Gastrocnemius medialis (tissue), 4 donors: ENCODE measurements around the gene VRK3. TPM values are rescaled to one million over a fixed set of nuclear protein-coding genes. Genes with fewer than 3 reads are reported as not detected.
"Not testable (repeated sequence)": the region's sequence is repeated elsewhere in the genome, so short reads cannot be mapped to it uniquely, and the experiment has no call there.

Experiments
- ATAC-seq, 2 donors: fragments of 150-250 bp; one replicate each; pipeline ENCODE4 v1.9.1; 2016
- DNase-seq, 2 donors: peaks; one replicate each; pipeline ENCODE4 v3.0.0-alpha.2; 2019
- H3K27ac ChIP-seq, 4 donors: fragments of 200-600 bp; sonication (generic); 1 replicate in 1 of 4; 2 replicates in 3 of 4; pipeline ENCODE4 v1.5.1; 2016 to 2018; ENCODE audit warnings: mild to moderate bottlenecking in 2 of 4, moderate library complexity in 1 of 4
- H3K27me3 ChIP-seq, 3 donors: fragments of 200-600 bp; sonication (generic) in 2 of 3; 1 replicate in 1 of 3; 2 replicates in 2 of 3; pipeline versions ENCODE4 v1.5.1 to v1.6.0; 2016 to 2019; ENCODE audit warnings: mild to moderate bottlenecking in 1 of 3, moderate library complexity in 1 of 3
- H3K36me3 ChIP-seq, 2 donors: fragments of 200-600 bp; sonication (generic) in 1 of 2; one replicate each; pipeline ENCODE4 v1.5.1; 2017 to 2018
- H3K4me1 ChIP-seq, 2 donors: fragments of 200-600 bp; sonication (generic) in 1 of 2; one replicate each; pipeline ENCODE4 v1.5.1; 2016 to 2017; ENCODE audit warnings: mild to moderate bottlenecking in 2 of 2
- H3K4me3 ChIP-seq, 4 donors: fragments of 200-600 bp; sonication (generic) in 3 of 4; 1 replicate in 1 of 4; 2 replicates in 3 of 4; pipeline ENCODE4 v1.5.1; 2016 to 2019; ENCODE audit warnings: mild to moderate bottlenecking in 2 of 4
- H3K9me3 ChIP-seq, 3 donors: fragments of 200-600 bp; sonication (generic) in 2 of 3; 1 replicate in 1 of 3; 2 replicates in 2 of 3; pipeline ENCODE4 v1.5.1; 2016 to 2019
- CTCF ChIP-seq, 5 experiments: fragments of 450-650 bp in 3 of 5; fragments of 200-600 bp in 2 of 5; sonication (generic) in 2 of 5; IDR thresholded peaks in 4 of 5; conservative IDR thresholded peaks in 1 of 5; 1 replicate in 4 of 5; 2 replicates in 1 of 5; pipeline ENCODE4 v1.5.1; 2016 to 2019; ENCODE audit warnings: antibody characterized with exemption in 5 of 5, mild to moderate bottlenecking in 3 of 5, moderate library complexity in 3 of 5
- POLR2A ChIP-seq, 2 donors: fragments of 450-650 bp; IDR thresholded peaks; one replicate each; pipeline ENCODE4 v1.6.1; 2017; ENCODE audit warnings: antibody characterized with exemption in 2 of 2, mild to moderate bottlenecking in 2 of 2, moderate library complexity in 2 of 2
- in situ Hi-C, 4 donors: fragments of 200-750 bp; cut with MboI; loops; one replicate each; pipeline versions ENCODE4 v1.15.0 to v1.8.0; 2017; ENCODE audit warnings: low sequenced_read_pairs in 4 of 4
- intact Hi-C: fragments of 100-400 bp; cut with DNase I; formaldehyde crosslinking; loops from one replicate; pipeline ENCODE4 v1.15.1; 2023; ENCODE audit warnings: low total_unique reads
- total RNA-seq, 4 donors: library from RNA; depleted of rRNA; stranded (reverse); fragments of >200 nt; gene quantifications; one replicate each; pipeline versions ENCODE4 v1.1.0 to v1.2.3, GENCODE V29; 2016

The VRK3 gene
- total RNA-seq, 4 donors from 2014 or later, result 36.0 to 52.8 (median 39.9) TPM

DNA sequence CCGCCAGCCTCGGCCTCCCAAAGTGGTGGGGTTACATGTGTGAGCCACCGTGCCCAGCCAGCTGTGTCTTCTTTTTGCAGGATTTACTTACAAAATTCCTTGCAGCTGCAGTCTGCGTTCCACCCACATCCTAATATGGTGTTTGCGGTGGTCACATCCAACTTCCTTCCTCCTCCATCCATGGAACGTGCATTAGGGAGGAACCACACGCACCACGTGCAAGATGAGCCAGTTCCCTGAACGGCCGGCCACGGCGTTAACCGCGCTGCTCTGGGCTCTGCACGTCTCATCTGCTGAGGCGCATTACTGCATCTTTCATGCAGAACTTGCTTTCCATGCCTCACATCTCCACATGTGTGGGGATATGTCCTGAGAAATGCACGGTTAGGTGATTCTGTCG, 51.2 kb downstream of the VRK3 start:
- no peak for ATAC-seq
- no peak overlapping the region for H3K27ac ChIP-seq
- TF ChIP-seq CTCF (IDR thresholded peaks at IDR 0.05 in 4 of 5, conservative IDR thresholded peaks at IDR 0.05 in 1 of 5) (no peak), POLR2A (IDR thresholded peaks at IDR 0.05) (no peak)
- peaks cover 3 to 4% (median 3%) of the 10 kb centered on the region in 3 donors for H3K27me3 ChIP-seq
- intact Hi-C loops, result no loop called here
- in situ Hi-C loops, result no loop called here
- DNase-seq, result peak in 1 of 2 donors; percentile 27
- H3K36me3 ChIP-seq, result peaks cover 0 to 12% of the 10 kb centered on the region in 2 donors
- no peaks in the 10 kb centered on the region for H3K4me1 ChIP-seq
- no peaks in the 10 kb centered on the region for H3K9me3 ChIP-seq
- no peak overlapping the region for H3K4me3 ChIP-seq

DNA sequence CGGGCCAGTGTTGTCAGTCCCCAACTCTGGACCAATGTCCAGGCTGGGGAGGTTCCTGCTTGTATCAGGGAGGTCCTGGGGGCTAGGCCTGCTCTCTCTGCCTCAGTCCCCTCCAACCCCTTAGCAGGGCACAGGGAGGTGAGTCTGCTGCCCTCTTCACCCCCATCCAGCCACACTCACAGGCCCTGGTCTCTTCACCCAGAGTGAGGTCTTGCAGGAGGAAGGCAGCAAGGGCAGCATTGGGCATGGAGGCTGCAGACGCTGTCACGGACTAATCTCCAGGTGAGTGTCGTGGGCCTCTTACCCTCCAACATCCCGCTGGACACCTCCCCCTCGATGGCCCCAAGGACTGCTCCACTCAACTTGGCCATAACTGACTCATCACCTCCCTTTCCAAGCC, 52.3 kb downstream of the VRK3 start:
- TF ChIP-seq POLR2A (IDR thresholded peaks at IDR 0.05) (no peak), CTCF (IDR thresholded peaks at IDR 0.05 in 4 of 5, conservative IDR thresholded peaks at IDR 0.05 in 1 of 5) (no peak)
- Histone ChIP-seq H3K27ac (no peak overlapping the region), H3K36me3 (peaks cover 0 to 2% of the 10 kb centered on the region in 2 donors), H3K4me3 (no peak overlapping the region), H3K27me3 (peaks cover 9 to 15% (median 15%) of the 10 kb centered on the region in 3 donors), H3K9me3 (no peaks in the 10 kb centered on the region), H3K4me1 (no peaks in the 10 kb centered on the region)
- ATAC-seq, result no peak
- intact Hi-C loops, result no loop called here
- in situ Hi-C loops, result no loop called here
- DNase-seq, result no peak

DNA sequence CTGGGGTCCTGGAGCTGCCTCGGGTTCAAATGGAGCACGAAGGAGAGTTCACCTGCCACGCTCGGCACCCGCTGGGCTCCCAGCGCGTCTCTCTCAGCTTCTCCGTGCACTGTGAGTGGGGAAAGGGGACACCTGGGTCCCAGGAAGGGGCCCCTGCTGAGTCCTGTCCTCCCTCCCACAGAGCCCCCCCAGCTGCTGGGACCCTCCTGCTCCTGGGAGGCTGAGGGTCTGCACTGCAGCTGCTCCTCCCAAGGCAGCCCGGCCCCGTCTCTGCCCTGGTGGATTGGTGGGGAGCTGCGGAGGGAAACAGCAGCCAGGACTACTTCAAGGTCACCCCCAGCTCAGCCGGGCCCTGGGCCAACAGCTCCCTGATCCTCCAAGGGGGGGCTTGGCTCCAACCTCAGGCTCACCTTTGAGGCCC, 53.2 kb downstream of the VRK3 start:
- Histone ChIP-seq H3K9me3 (no peaks in the 10 kb centered on the region), H3K27ac (no peak overlapping the region), H3K4me3 (no peak overlapping the region), H3K27me3 (peaks cover 10 to 18% (median 15%) of the 10 kb centered on the region in 3 donors), H3K4me1 (no peaks in the 10 kb centered on the region), H3K36me3 (no peaks in the 10 kb centered on the region)
- no peak for TF ChIP-seq POLR2A (IDR thresholded peaks at IDR 0.05)
- TF ChIP-seq CTCF (IDR thresholded peaks at IDR 0.05 in 4 of 5, conservative IDR thresholded peaks at IDR 0.05 in 1 of 5), result no peak
- DNase-seq, result no peak
- in situ Hi-C loops (no loop called here), intact Hi-C loops (no loop called here)
- no peak for ATAC-seq

DNA sequence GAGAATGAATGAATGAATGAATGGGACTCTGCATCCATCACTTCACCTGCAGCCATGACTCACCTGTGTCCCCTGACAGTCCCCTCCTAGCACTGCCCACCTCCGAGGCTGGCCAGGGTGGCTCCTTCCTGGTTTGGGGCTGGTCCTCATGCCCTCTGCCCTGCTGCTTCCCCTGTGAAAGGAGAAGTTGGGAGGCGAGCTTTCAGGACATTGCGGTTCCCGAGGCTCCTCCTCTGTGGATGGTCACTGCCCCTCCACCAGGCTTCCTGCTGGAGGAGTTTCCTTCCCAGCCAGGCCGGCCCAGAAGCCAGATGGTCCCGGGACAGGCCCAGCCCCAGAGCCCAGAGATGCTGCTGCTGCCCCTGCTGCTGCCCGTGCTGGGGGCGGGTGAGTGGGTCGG, 55.8 kb downstream of the VRK3 start:
- H3K4me1 ChIP-seq, ATAC-seq, DNase-seq, H3K4me3 ChIP-seq, H3K27ac ChIP-seq, H3K9me3 ChIP-seq, intact Hi-C loops, H3K36me3 ChIP-seq, in situ Hi-C loops: not testable (repeated sequence)
- peaks cover 11 to 18% (median 15%) of the 10 kb centered on the region in 3 donors for H3K27me3 ChIP-seq

- TF ChIP-seq POLR2A (IDR thresholded peaks at IDR 0.05) (no peak), CTCF (IDR thresholded peaks at IDR 0.05 in 4 of 5, conservative IDR thresholded peaks at IDR 0.05 in 1 of 5) (no peak)
- Histone ChIP-seq H3K9me3 (no peaks in the 10 kb centered on the region), H3K4me1 (no peaks in the 10 kb centered on the region), H3K4me3 (no peak overlapping the region), H3K36me3 (no peaks in the 10 kb centered on the region), H3K27ac (no peak overlapping the region), H3K27me3 (peaks cover 11 to 18% (median 15%) of the 10 kb centered on the region in 3 donors)
- in situ Hi-C loops, result no loop called here
- intact Hi-C loops, result no loop called here
- ATAC-seq, result no peak
- no peak for DNase-seq
Observed at GRCh38 chr19:49968279-49968922, 56.8 kb downstream of the VRK3 start.

GRCh38 chr19:49960980-49961379, 64.2 kb downstream of the VRK3 start, which contains the start of gene SIGLEC11:
Gene SIGLEC11 (minus strand): TSS chr19:49961172. CDS start chr19:49961081, 91 bp downstream.
- intact Hi-C loops, DNase-seq, H3K4me3 ChIP-seq, in situ Hi-C loops, H3K27ac ChIP-seq, H3K4me1 ChIP-seq, H3K27me3 ChIP-seq, ATAC-seq, H3K36me3 ChIP-seq, H3K9me3 ChIP-seq: not testable (repeated sequence)

DNA sequence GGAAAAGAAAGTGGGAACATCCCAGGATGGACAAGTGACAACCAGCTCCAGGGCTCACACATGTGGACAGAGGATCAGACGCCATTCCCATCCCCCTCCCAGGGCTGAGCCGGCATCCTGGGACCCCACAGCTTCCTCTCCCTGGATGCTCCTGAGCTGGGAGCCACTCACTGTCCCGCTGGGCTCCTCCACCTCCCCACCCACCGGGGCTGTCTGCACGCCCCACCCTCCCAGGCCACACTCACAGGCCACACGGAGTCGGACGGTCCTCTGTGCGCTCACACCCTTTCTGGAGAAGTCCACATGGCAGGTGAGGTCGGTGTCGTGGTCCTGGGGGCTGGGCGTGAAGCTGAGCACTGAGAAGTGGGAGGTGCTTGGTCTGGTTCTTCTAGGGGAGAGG, 65.3 kb downstream of the VRK3 start:
- intact Hi-C loops, ATAC-seq, H3K4me1 ChIP-seq, H3K27ac ChIP-seq, H3K4me3 ChIP-seq, DNase-seq, H3K36me3 ChIP-seq, H3K27me3 ChIP-seq, H3K9me3 ChIP-seq, in situ Hi-C loops: not testable (repeated sequence)

GRCh38 chr19:49958596-49958995, 66.6 kb downstream of the VRK3 start:
- H3K36me3 ChIP-seq, H3K4me3 ChIP-seq, H3K9me3 ChIP-seq, H3K27ac ChIP-seq, in situ Hi-C loops, DNase-seq, ATAC-seq, H3K27me3 ChIP-seq, intact Hi-C loops, H3K4me1 ChIP-seq: not testable (repeated sequence)
